HG03442 (cell line): ENCODE measurements around the gene CNOT1.

Experiments used
- ATAC-seq: cut with Tn5 transposase; IDR thresholded peaks from one replicate; pipeline ENCODE4 v1.9.1; 2021; ENCODE audit warnings: mild to moderate bottlenecking, moderate library complexity; ENCODE audit not compliant: unreplicated experiment

CNOT1 gene

DNA sequence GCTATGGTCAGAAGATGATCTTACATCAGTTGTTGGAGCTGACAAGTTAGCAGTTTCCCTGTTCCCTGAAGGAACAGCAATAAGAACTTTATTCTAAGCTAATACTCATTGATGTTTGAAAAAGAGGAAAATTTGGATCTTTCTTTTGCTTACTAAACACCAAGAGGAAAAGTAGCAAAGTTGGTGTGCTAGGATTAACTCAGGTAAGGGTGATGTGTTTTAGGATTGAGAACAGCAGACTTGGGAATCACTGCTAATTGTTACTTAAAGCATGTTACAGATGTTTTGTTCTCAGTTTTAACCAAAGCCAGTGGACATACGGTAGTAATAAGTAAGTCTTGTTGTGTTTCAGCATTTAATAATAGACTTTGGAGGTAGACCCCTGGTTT is 110.7 kb downstream of the CNOT1 start:
- no peak for ATAC-seq

GRCh38 chr16:58518083-58518979 is 111.3 kb downstream of the CNOT1 start:
- ATAC-seq: peak; percentile 32

DNA sequence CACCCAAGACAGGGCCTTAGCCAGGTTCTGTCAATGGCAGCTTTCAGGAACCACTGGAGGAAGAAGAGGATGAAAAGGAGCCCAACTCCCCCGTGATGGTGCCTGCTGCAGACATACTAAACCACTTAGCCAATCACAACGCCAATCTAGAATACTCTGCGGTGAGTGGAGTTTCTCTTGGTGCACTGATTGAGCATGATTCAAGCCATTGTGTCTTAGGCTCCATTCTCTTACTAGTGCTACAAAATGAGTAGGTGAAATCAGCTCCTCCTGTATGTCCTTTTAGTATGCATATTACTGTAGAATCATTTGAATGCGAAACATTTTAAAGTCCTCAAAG is 112.9 kb downstream of the CNOT1 start:
- ATAC-seq: no peak

GRCh38 chr16:58515871-58516767 is 113.5 kb downstream of the CNOT1 start:
- ATAC-seq: peak; percentile 33

GRCh38 chr16:58515125-58515870 is 114.3 kb downstream of the CNOT1 start, which contains the start of gene SETD6:
Gene SETD6, plus strand, starts transcription at chr16:58515517. Its CDS starts 21 bp downstream, at chr16:58515538.
- ATAC-seq: peak; percentile 77

- no peak for ATAC-seq
Observed at GRCh38 chr16:58513874-58514273, 115.8 kb downstream of the CNOT1 start.

DNA sequence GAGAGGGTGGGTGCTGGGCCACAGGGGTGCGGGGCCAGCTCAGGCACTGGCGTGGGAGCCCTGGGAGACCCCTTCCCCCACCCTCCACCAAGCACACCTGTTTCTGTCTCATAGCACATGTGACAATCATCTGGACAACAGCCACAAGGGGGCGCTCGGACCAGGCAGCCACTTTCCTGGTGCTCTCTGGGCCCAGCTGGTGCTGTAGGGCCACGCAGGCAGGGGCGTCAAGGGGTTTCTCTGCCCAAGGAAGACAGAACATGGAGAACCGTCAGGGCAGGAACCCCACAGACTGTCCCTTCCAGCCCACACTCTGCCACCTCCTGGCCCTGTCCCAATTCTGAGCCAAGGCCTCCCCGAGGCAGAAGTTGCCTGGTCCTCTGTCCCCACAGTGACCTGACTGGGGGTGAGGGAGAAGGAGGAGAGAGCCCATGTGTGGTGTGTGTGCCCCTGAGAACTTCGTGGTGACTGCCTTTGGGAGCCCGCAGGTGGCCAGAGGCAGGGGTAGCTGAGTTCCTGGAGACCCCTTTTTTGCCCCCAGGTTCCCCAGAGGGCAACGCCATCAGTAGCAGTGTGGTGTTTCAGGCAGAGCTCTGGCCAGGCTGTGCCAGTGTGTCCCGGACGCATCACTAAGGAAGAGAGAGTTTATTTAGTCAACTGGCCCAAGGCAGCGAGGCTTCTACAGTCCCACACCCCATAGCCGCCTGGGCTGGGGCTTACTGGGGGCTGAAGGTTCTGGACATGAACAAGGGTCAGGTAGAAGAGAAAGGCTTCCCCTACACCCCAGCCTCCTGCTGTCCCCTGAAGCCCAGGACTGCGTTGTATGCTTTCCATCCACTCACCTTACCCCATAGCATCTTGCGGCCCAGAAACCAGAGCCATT is 117.5 kb downstream of the CNOT1 start:
- peak; percentile 27 for ATAC-seq

- no peak for ATAC-seq
Observed at GRCh38 chr16:58510776-58511628, 118.6 kb downstream of the CNOT1 start.

- ATAC-seq: no peak
Observed at GRCh38 chr16:58510097-58510775, 119.4 kb downstream of the CNOT1 start.

DNA sequence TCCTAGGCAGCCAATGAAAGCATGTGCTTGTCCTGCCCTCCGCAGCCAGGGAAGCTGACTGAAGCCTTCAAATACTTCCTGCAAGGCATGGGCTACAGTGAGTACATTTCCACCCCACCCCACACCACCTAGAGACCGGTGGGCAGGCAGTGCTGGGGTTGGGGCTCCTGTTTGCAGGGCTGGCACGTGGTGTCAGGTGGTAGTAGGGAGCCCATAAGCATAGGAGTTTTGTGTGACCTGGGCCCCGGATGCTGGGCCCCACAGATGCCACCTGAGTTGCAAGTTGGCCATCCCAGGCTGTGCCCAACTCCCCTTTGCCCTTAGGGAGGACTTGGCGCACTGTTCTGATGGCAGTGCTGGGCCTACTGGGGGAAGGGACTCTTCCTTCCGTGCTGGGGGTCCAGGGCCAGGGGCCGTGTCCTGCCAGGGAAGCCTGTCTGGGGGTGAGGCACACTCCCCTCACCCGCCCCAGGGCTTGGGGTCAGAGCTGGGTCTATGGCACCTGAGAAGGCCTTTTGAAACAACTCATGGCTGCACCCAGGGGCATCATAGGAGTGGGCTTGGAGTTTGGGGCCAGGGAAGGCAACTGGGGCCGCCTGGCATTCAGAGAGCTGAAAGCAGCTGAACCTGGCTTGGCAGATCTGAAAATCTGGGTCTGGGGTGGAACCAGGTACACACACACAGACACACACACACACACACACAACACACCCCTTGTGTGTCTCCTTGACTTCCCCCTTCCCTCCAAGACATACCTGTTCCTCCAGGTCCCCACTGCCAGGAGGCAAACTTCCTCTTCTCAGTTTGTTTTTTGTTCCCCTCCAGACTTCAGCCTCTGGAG is 120.2 kb downstream of the CNOT1 start:
- ATAC-seq: no peak

DNA sequence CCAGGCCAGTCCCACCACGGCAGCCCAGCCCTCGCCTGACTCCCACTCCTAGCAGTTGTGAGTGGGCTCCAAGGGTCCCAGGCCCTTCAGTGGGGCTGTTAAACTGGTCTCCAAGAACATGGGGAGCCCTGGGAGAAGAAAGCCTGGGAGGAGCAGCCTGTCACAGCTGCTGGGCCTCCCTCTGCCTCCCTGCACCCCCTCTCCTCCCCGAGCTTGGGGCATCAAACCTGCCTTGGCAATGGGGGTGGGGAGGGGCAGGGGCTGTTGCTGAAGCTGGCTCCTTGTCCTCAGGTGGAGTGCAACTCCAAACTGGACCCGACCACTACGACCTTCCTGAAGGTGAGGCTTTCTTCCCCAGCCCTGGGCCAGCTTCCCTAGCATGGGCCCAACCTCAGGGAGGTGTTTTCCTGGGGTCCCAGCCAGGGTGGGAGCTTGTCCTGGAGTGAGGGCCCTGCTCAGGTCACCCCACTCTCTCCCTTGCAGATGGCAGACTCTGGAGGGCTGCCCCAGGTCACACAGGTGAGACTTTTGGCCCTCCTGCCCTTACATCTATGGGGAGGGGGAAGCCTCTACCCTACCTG is 120.9 kb downstream of the CNOT1 start:
- no peak for ATAC-seq

GRCh38 chr16:58507963-58508670 is 121.5 kb downstream of the CNOT1 start:
- ATAC-seq: no peak

- no peak for ATAC-seq
Observed at GRCh38 chr16:58507195-58507962, 122.2 kb downstream of the CNOT1 start.

- ATAC-seq: no peak
Observed at GRCh38 chr16:58506241-58507194, 123.1 kb downstream of the CNOT1 start.
